MM.1S (cell line): ENCODE measurements around the gene SLC10A2.
"Not testable (repeated sequence)": the region's sequence is repeated elsewhere in the genome, so short reads cannot be mapped to it uniquely, and the experiment has no call there.

Experiments used
- EZH2 ChIP-seq: fragments of 300-600 bp; sonication (generic); optimal IDR thresholded peaks from 2 replicates; pipeline ENCODE3; 2017; ENCODE audit warnings: low read depth, mild to moderate bottlenecking, antibody characterized with exemption, low read length, mixed read lengths
- TF ChIP-seq, protein P1 (sequence below): fragments of 300-600 bp; sonication (generic); IDR thresholded peaks from 2 replicates; pipeline ENCODE4 v1.5.1; 2016; ENCODE audit warnings: antibody characterized with exemption, low read length, mixed read lengths

DNA sequence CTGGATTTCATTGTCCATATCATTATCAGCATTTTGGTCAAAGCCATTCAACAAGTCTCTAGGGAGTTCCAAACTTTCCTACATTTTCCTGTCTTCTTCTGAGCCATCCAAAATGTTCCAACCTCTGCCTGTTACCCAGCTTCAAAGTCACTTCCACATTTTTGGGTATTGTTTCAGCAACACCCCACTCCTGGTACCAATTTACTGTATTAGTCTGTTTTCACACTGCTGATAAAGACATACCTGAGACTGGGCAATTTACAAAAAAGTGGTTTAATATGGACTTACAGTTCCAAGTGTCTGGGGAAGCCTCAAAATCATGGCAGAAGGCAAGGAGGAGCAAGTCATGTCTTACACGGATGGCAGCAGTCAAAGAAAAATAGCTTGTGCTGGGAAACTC is 27.4 kb upstream of the SLC10A2 start:
- TF ChIP-seq, protein P1, sequence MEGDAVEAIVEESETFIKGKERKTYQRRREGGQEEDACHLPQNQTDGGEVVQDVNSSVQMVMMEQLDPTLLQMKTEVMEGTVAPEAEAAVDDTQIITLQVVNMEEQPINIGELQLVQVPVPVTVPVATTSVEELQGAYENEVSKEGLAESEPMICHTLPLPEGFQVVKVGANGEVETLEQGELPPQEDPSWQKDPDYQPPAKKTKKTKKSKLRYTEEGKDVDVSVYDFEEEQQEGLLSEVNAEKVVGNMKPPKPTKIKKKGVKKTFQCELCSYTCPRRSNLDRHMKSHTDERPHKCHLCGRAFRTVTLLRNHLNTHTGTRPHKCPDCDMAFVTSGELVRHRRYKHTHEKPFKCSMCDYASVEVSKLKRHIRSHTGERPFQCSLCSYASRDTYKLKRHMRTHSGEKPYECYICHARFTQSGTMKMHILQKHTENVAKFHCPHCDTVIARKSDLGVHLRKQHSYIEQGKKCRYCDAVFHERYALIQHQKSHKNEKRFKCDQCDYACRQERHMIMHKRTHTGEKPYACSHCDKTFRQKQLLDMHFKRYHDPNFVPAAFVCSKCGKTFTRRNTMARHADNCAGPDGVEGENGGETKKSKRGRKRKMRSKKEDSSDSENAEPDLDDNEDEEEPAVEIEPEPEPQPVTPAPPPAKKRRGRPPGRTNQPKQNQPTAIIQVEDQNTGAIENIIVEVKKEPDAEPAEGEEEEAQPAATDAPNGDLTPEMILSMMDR, result not testable (repeated sequence)
- TF ChIP-seq EZH2, result not testable (repeated sequence)
